Activated T-cell treated with anti-CD3 and anti-CD28 coated beads, Interleukin-2, amount 50 U/mL, for 72 hours (primary cell): Measurements from ENCODE around the gene CISD3. TPM values are rescaled to one million over a fixed set of nuclear protein-coding genes. Genes with fewer than 3 reads are reported as not detected.
A peak's percentile ranks its signal among the peaks of the same experiment; 100 is the strongest.

Experiments
- ATAC-seq, 2 donors: fragments of 150-1000 bp; cut with Tn5 transposase; replicated peaks in 1 of 2; 2 replicates each; pipeline ENCODE4 v1.10.0; 2021; ENCODE audit warnings: moderate library complexity in 2 of 2, mild to moderate bottlenecking in 1 of 2
- DNase-seq, 2 donors: peaks; one replicate each; pipeline ENCODE4 v3.0.0; 2021 to 2022; ENCODE audit warnings: mixed read lengths in 1 of 2
- H3K27ac Mint-ChIP-seq: one replicate; pipeline ENCODE4 v1.8.0; 2022; ENCODE audit warnings: mild to moderate bottlenecking, moderate library complexity, mixed read lengths
- H3K27me3 Mint-ChIP-seq: one replicate; pipeline ENCODE4 v1.8.0; 2022; ENCODE audit warnings: low read depth, mixed read lengths
- H3K36me3 Mint-ChIP-seq, 2 donors: one replicate each; pipeline ENCODE4 v1.8.0; 2022; ENCODE audit warnings: mixed read lengths in 2 of 2, mild to moderate bottlenecking in 1 of 2; ENCODE audit not compliant: insufficient read depth in 2 of 2
- H3K4me1 Mint-ChIP-seq: one replicate; pipeline ENCODE4 v1.8.0; 2022; ENCODE audit warnings: low read depth, mixed read lengths
- H3K4me3 Mint-ChIP-seq, 2 donors: one replicate each; pipeline ENCODE4 v1.8.0; 2022; ENCODE audit warnings: mild to moderate bottlenecking in 2 of 2, mixed read lengths in 2 of 2, moderate library complexity in 2 of 2
- H3K9me3 Mint-ChIP-seq, 2 donors: one replicate each; pipeline ENCODE4 v1.8.0; 2022; ENCODE audit warnings: mixed read lengths in 2 of 2
- total RNA-seq, 2 donors: library from RNA; stranded (reverse); gene quantifications; one replicate each; pipeline ENCODE4 v1.2.3, GENCODE V29; 2022

Gene CISD3
- total RNA-seq, 2 donors from 2014 or later: 25.5 to 27.8 TPM

- peaks cover 16 to 18% of the 10 kb centered on the region in 2 donors for H3K36me3 Mint-ChIP-seq
- H3K27ac Mint-ChIP-seq: peak overlapping the region; percentile 99
Observed at GRCh38 chr17:38702916-38703741, 27.0 kb upstream of the CISD3 start.

GRCh38 chr17:38703742-38704605 lies 26.2 kb upstream of the CISD3 start:
- ATAC-seq (peak; percentile 6 to 21), DNase-seq (peak; percentile 88 to 89)
- peaks cover 52% of the 10 kb centered on the region for H3K4me1 Mint-ChIP-seq
- H3K27me3 Mint-ChIP-seq: no peaks in the 10 kb centered on the region
- H3K27ac Mint-ChIP-seq: peak overlapping the region; percentile 99
- H3K4me3 Mint-ChIP-seq: peak overlapping the region; percentile 92 to 99
- H3K36me3 Mint-ChIP-seq: peaks cover 19 to 21% of the 10 kb centered on the region in 2 donors
- peaks cover 0 to 3% of the 10 kb centered on the region in 2 donors for H3K9me3 Mint-ChIP-seq

More at GRCh38 chr17:38702916-38703741, 27.0 kb upstream of the CISD3 start:
- Mint-ChIP-seq H3K9me3 (peaks cover 0 to 3% of the 10 kb centered on the region in 2 donors), H3K4me3 (peak overlapping the region; percentile 92 to 99), H3K4me1 (peaks cover 48% of the 10 kb centered on the region), H3K27me3 (no peaks in the 10 kb centered on the region)
- DNase-seq: peak; percentile 45 to 51
- no peak for ATAC-seq

GRCh38 chr17:38704606-38705522 lies 25.3 kb upstream of the CISD3 start, which contains the start of gene MLLT6:
Gene MLLT6 (plus strand): TSS chr17:38705273. CDS start chr17:38705633, 360 bp downstream.
- peak; percentile 78 to 81 for DNase-seq
- Mint-ChIP-seq H3K9me3 (peaks cover 0 to 3% of the 10 kb centered on the region in 2 donors), H3K4me1 (peaks cover 52% of the 10 kb centered on the region), H3K4me3 (peak within 1 kb of the TSS; percentile 92 to 99), H3K36me3 (peaks cover 22 to 26% of the 10 kb centered on the region in 2 donors), H3K27me3 (no peaks in the 10 kb centered on the region), H3K27ac (peak within 1 kb of the TSS; percentile 99)
- ATAC-seq: peak; percentile 1 to 2

GRCh38 chr17:38705523-38705802 lies 24.7 kb upstream of the CISD3 start:
- DNase-seq (no peak), ATAC-seq (no peak)
- peaks cover 52% of the 10 kb centered on the region for H3K4me1 Mint-ChIP-seq
- H3K4me3 Mint-ChIP-seq: peak overlapping the region; percentile 92 to 99
- H3K27me3 Mint-ChIP-seq: no peaks in the 10 kb centered on the region
- H3K9me3 Mint-ChIP-seq: no peaks in the 10 kb centered on the region
- no peak overlapping the region for H3K27ac Mint-ChIP-seq
- peaks cover 19 to 32% of the 10 kb centered on the region in 2 donors for H3K36me3 Mint-ChIP-seq

- peak overlapping the region; percentile 92 to 95 for H3K4me3 Mint-ChIP-seq
- H3K9me3 Mint-ChIP-seq: no peaks in the 10 kb centered on the region
- ATAC-seq: no peak
- no peaks in the 10 kb centered on the region for H3K27me3 Mint-ChIP-seq
- H3K27ac Mint-ChIP-seq: peak overlapping the region; percentile 84
- peaks cover 53% of the 10 kb centered on the region for H3K4me1 Mint-ChIP-seq
- peaks cover 19 to 32% of the 10 kb centered on the region in 2 donors for H3K36me3 Mint-ChIP-seq
- DNase-seq: peak; percentile 25 to 35
Observed at GRCh38 chr17:38705803-38706504, 24.2 kb upstream of the CISD3 start.

GRCh38 chr17:38706505-38707216 lies 23.5 kb upstream of the CISD3 start:
- ATAC-seq (no peak), DNase-seq (peak; percentile 28 to 36)
- H3K36me3 Mint-ChIP-seq: peaks cover 19 to 32% of the 10 kb centered on the region in 2 donors
- peak overlapping the region; percentile 92 to 95 for H3K4me3 Mint-ChIP-seq
- H3K27me3 Mint-ChIP-seq: no peaks in the 10 kb centered on the region
- H3K27ac Mint-ChIP-seq: peak overlapping the region; percentile 84
- no peaks in the 10 kb centered on the region for H3K9me3 Mint-ChIP-seq
- H3K4me1 Mint-ChIP-seq: peaks cover 53% of the 10 kb centered on the region

- peak overlapping the region; percentile 84 for H3K27ac Mint-ChIP-seq
- no peaks in the 10 kb centered on the region for H3K9me3 Mint-ChIP-seq
- DNase-seq: no peak
- H3K27me3 Mint-ChIP-seq: no peaks in the 10 kb centered on the region
- ATAC-seq: no peak
- H3K4me3 Mint-ChIP-seq: peak overlapping the region; percentile 92 to 95
- peaks cover 19 to 32% of the 10 kb centered on the region in 2 donors for H3K36me3 Mint-ChIP-seq
- peaks cover 58% of the 10 kb centered on the region for H3K4me1 Mint-ChIP-seq
Observed at GRCh38 chr17:38707678-38708351, 22.3 kb upstream of the CISD3 start.

GRCh38 chr17:38709104-38709820 lies 20.9 kb upstream of the CISD3 start:
- Mint-ChIP-seq H3K4me1 (peaks cover 68% of the 10 kb centered on the region), H3K4me3 (no peak overlapping the region), H3K9me3 (no peaks in the 10 kb centered on the region), H3K27me3 (no peaks in the 10 kb centered on the region), H3K27ac (peak overlapping the region; percentile 80), H3K36me3 (peaks cover 19 to 29% of the 10 kb centered on the region in 2 donors)
- no peak for DNase-seq
- no peak for ATAC-seq

- Mint-ChIP-seq H3K4me3 (no peak overlapping the region), H3K27ac (peak overlapping the region; percentile 80), H3K27me3 (no peaks in the 10 kb centered on the region), H3K36me3 (peaks cover 15 to 26% of the 10 kb centered on the region in 2 donors), H3K9me3 (no peaks in the 10 kb centered on the region), H3K4me1 (peaks cover 75% of the 10 kb centered on the region)
- ATAC-seq: no peak
- no peak for DNase-seq
Observed at GRCh38 chr17:38709864-38710603, 20.1 kb upstream of the CISD3 start.

GRCh38 chr17:38710604-38710962 lies 19.6 kb upstream of the CISD3 start:
- H3K4me3 Mint-ChIP-seq: no peak overlapping the region
- H3K9me3 Mint-ChIP-seq: no peaks in the 10 kb centered on the region

More at GRCh38 chr17:38710604-38710962, 19.6 kb upstream of the CISD3 start:
- H3K27ac Mint-ChIP-seq: peak overlapping the region; percentile 80
- peaks cover 15 to 26% of the 10 kb centered on the region in 2 donors for H3K36me3 Mint-ChIP-seq
- ATAC-seq: no peak
- peaks cover 81% of the 10 kb centered on the region for H3K4me1 Mint-ChIP-seq
- no peaks in the 10 kb centered on the region for H3K27me3 Mint-ChIP-seq
- no peak for DNase-seq
